HG02571 (cell line): Measurements from ENCODE around the gene ADCY3.

Source experiments
- ATAC-seq: cut with Tn5 transposase; IDR thresholded peaks from one replicate; pipeline ENCODE4 v1.9.1; 2021; ENCODE audit warnings: mild to moderate bottlenecking, moderate library complexity; ENCODE audit not compliant: unreplicated experiment

ADCY3 gene

DNA sequence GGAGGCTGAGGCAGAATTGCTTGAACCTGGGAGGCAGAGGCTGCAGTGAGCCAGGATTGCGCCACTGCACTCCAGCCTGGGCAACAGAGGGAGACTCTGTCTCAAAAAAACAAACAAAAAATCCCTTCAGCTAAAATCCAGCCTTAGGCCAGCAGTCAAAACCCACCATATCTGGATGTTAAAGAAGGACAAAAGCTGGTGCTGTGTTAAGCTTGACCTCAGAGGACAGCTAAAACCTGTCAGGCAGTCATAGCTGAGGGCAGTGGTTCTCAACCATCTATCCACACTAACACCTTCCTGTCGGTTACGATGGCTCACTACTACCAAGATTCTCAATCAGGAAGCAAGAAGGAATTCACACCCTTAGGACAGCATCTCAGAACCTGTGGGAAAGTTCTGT is 136.4 kb downstream of the ADCY3 start:
- no peak for ATAC-seq

DNA sequence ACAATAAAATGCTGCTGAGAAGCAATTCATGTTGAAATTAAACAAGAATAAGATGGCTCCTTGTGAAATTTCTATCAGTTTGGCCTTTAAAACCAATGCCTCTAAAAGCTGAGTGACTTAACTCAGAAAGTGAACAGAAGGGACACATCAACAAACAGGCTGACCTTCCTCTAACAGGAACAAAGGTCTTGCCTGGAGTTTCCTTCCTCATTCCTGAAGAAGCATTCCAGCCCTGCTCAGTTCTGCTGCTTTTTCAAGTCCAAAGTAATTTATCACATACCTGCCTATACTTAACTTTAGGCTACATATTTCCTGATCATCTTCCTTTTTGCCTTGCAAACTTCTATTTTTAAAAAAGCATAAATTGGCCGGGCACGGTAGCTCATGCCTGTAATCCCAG is 140.9 kb downstream of the ADCY3 start:
- ATAC-seq: no peak

DNA sequence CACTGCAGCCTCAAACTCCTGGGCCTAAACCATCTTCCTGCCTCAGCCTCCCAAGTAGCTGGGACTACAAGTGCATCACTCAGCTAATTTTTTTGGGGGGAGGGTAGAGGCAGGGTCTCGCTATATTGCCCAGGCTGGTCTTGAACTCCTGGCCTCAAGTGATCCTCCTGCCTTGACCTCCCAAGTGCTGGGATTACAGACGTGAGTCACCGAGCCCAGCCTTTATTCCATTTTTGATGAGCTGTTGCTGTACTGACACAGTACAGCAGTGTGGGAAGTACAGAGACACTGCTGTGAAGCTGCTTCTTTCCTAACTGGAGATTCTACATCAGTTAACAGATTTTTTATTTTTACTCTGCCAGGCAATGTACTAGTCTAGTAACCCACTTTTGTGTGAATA is 145.7 kb downstream of the ADCY3 start:
- ATAC-seq: no peak

GRCh38 chr2:24771764-24772586 is 148.1 kb downstream of the ADCY3 start:
- no peak for ATAC-seq

GRCh38 chr2:24771061-24771460 is 149.0 kb downstream of the ADCY3 start:
- ATAC-seq: no peak
